HEK293T (cell line): ENCODE measurements around the gene TDRKH.

Experiments used
- CTCF ChIA-PET: fragments of 350-600 bp; formaldehyde crosslinking; extraction: SDS; loops from one replicate; lab custom pipeline; 2021; ENCODE audit warnings: antibody characterized with exemption, inconsistent platforms; lab: Yijun Ruan, JAX
- POLR2A ChIA-PET: fragments of 350-600 bp; formaldehyde crosslinking; extraction: SDS; loops from one replicate; lab custom pipeline; 2020; ENCODE audit warnings: antibody characterized with exemption, inconsistent platforms; lab: Yijun Ruan, JAX
- DNase-seq: peaks from one replicate; pipeline ENCODE4 v3.0.0; 2012; ENCODE audit warnings: mixed read lengths; ENCODE audit errors: extremely low spot score
- ARNT ChIP-seq: fragments of 450-650 bp; IDR thresholded peaks from 2 replicates; pipeline ENCODE4 v1.6.1; 2017; ENCODE audit warnings: mild to moderate bottlenecking
- BHLHE40 ChIP-seq: fragments of 450-650 bp; IDR thresholded peaks from 2 replicates; pipeline ENCODE4 v1.6.1; 2016; ENCODE audit warnings: mild to moderate bottlenecking, moderate library complexity, borderline replicate concordance
- CTBP1 ChIP-seq: fragments of 450-650 bp; IDR thresholded peaks from 2 replicates; pipeline ENCODE4 v1.6.1; 2016; ENCODE audit warnings: borderline replicate concordance
- ELF4 ChIP-seq: fragments of 450-650 bp; IDR thresholded peaks from 2 replicates; pipeline ENCODE4 v1.6.1; 2017; ENCODE audit warnings: antibody characterized with exemption
- FOXA1 ChIP-seq: fragments of 450-650 bp; IDR thresholded peaks from 2 replicates; pipeline ENCODE4 v1.6.1; 2016; ENCODE audit warnings: mild to moderate bottlenecking
- FOXK2 ChIP-seq: fragments of 450-650 bp; IDR thresholded peaks from 2 replicates; pipeline ENCODE4 v1.6.1; 2016; ENCODE audit warnings: mild to moderate bottlenecking
- FOXM1 ChIP-seq: fragments of 450-650 bp; IDR thresholded peaks from 2 replicates; pipeline ENCODE4 v1.6.1; 2017; ENCODE audit warnings: mild to moderate bottlenecking, borderline replicate concordance
- HDGF ChIP-seq: fragments of 450-650 bp; IDR thresholded peaks from 2 replicates; pipeline ENCODE4 v1.6.1; 2017; ENCODE audit warnings: antibody characterized with exemption, borderline replicate concordance
- L3MBTL2 ChIP-seq: fragments of 450-650 bp; conservative IDR thresholded peaks from 2 replicates; pipeline ENCODE4 v1.6.1; 2016; ENCODE audit warnings: mild to moderate bottlenecking
- LEF1 ChIP-seq: fragments of 450-650 bp; IDR thresholded peaks from 2 replicates; pipeline ENCODE4 v1.6.1; 2017; ENCODE audit warnings: mild to moderate bottlenecking, borderline replicate concordance
- NFRKB ChIP-seq: fragments of 450-650 bp; IDR thresholded peaks from 2 replicates; pipeline ENCODE4 v1.6.1; 2016; ENCODE audit warnings: mild to moderate bottlenecking, moderate library complexity
- PKNOX1 ChIP-seq: fragments of 450-650 bp; IDR thresholded peaks from 2 replicates; pipeline ENCODE4 v1.6.1; 2016
- SP1 ChIP-seq: fragments of 450-650 bp; IDR thresholded peaks from 2 replicates; pipeline ENCODE4 v1.6.1; 2017
- SUZ12 ChIP-seq: fragments of 450-650 bp; IDR thresholded peaks from 2 replicates; pipeline ENCODE4 v1.6.1; 2016; ENCODE audit warnings: mild to moderate bottlenecking
- TARDBP ChIP-seq: fragments of 450-650 bp; IDR thresholded peaks from 2 replicates; pipeline ENCODE4 v1.6.1; 2016
- ZNF384 ChIP-seq: fragments of 450-650 bp; IDR thresholded peaks from 2 replicates; pipeline ENCODE4 v1.6.1; 2016

The TDRKH gene

GRCh38 chr1:151807131-151807530 is 16.8 kb upstream of the TDRKH start:
- CTCF ChIA-PET: interaction anchor here (0.7 kb wide), 1 partner anchor 72 kb away, joined by 3 read pairs; no protein-coding TSS in a partner anchor
- DNase-seq: no peak
- POLR2A ChIA-PET: no interaction called here

GRCh38 chr1:151806170-151806569 is 15.9 kb upstream of the TDRKH start:
- POLR2A ChIA-PET: no interaction called here
- DNase-seq: no peak
- no peak for TF ChIP-seq L3MBTL2
- TF ChIP-seq NFRKB: no peak
- no peak for TF ChIP-seq ELF4
- TF ChIP-seq ZNF384: no peak
- no peak for TF ChIP-seq SUZ12
- TF ChIP-seq SP1: no peak
- TF ChIP-seq ARNT: no peak
- TF ChIP-seq FOXK2: no peak
- TF ChIP-seq TARDBP: no peak
- no peak for TF ChIP-seq CTBP1
- no peak for TF ChIP-seq FOXM1
- no peak for TF ChIP-seq LEF1
- no peak for TF ChIP-seq PKNOX1
- TF ChIP-seq BHLHE40: no peak
- no peak for TF ChIP-seq FOXA1
- TF ChIP-seq HDGF: no peak
- CTCF ChIA-PET: interaction anchor here (0.7 kb wide), 1 partner anchor 71 kb away, joined by 3 read pairs; no protein-coding TSS in a partner anchor

More at GRCh38 chr1:151807131-151807530, 16.8 kb upstream of the TDRKH start:
- no peak for TF ChIP-seq FOXA1
- TF ChIP-seq FOXK2: no peak
- no peak for TF ChIP-seq BHLHE40
- no peak for TF ChIP-seq HDGF
- no peak for TF ChIP-seq FOXM1
- TF ChIP-seq TARDBP: no peak
- TF ChIP-seq SP1: no peak
- TF ChIP-seq ELF4: no peak
- no peak for TF ChIP-seq ARNT
- no peak for TF ChIP-seq ZNF384
- TF ChIP-seq SUZ12: no peak
- no peak for TF ChIP-seq CTBP1
- TF ChIP-seq LEF1: no peak

GRCh38 chr1:151805066-151805820 is 14.9 kb upstream of the TDRKH start, which contains the start of gene LINGO4:
TSS of gene LINGO4 (minus strand) at chr1:151805419. CDS start at chr1:151802704, 2,715 bp downstream.
- ChIA-PET POLR2A (no interaction called here), CTCF (no interaction called here)
- DNase-seq: no peak
- no peak for TF ChIP-seq ELF4
- no peak for TF ChIP-seq HDGF
- no peak for TF ChIP-seq FOXM1
- no peak for TF ChIP-seq BHLHE40
- TF ChIP-seq PKNOX1: no peak
- TF ChIP-seq LEF1: no peak
- TF ChIP-seq TARDBP: no peak

GRCh38 chr1:151803915-151804314 is 13.6 kb upstream of the TDRKH start:
- ChIA-PET CTCF (interaction anchor here (1.3 kb wide), 1 partner anchor 32 kb away, joined by 5 read pairs; no protein-coding TSS in a partner anchor), POLR2A (no interaction called here)
- TF ChIP-seq ZNF384 (no peak), SP1 (no peak), BHLHE40 (no peak), FOXA1 (no peak), TARDBP (no peak), L3MBTL2 (no peak), FOXM1 (no peak), NFRKB (no peak), LEF1 (no peak), PKNOX1 (no peak)
- DNase-seq: no peak

GRCh38 chr1:151803164-151803563 is 12.9 kb upstream of the TDRKH start:
- POLR2A ChIA-PET: interaction anchor here (1.2 kb wide), 1 partner anchor 521 kb away, joined by 3 read pairs; the partner anchor contains the start of gene ZNF687
- no peak for TF ChIP-seq CTBP1
- TF ChIP-seq FOXM1: no peak
- no peak for TF ChIP-seq BHLHE40
- TF ChIP-seq ARNT: no peak
- no peak for TF ChIP-seq SP1
- no peak for TF ChIP-seq ELF4
- TF ChIP-seq FOXA1: no peak
- TF ChIP-seq HDGF: no peak
- no peak for TF ChIP-seq NFRKB
- TF ChIP-seq L3MBTL2: no peak
- TF ChIP-seq TARDBP: no peak
- TF ChIP-seq PKNOX1: no peak
- no peak for TF ChIP-seq ZNF384
- TF ChIP-seq LEF1: no peak

More at GRCh38 chr1:151803164-151803563, 12.9 kb upstream of the TDRKH start:
- CTCF ChIA-PET: interaction anchor here (1.3 kb wide), 1 partner anchor 33 kb away, joined by 5 read pairs; no protein-coding TSS in a partner anchor
- no peak for DNase-seq
